ENCODE results near the gene PADI3.

DNA sequence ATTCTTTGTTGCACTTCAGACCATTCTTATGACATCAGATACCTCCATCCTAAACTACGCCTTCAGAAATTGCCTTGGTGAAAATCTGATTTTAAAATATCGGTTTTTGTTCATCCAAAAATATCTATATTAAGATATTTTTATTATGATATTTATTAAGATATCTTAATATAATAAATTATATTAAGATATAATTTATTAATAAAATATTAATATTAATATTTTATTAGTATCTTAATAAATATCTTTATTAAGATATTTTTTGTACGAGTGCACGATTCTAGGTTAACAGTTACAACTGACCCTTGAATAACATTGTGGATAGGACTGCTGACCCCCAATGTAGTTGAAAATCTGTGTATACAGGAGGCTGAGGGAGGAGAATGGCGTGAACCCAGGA lies 80.0 kb downstream of the PADI3 start:
- no peak for TF ChIP-seq CTCF (IDR thresholded peaks at IDR 0.05)
- no peak for TF ChIP-seq POLR2A (IDR thresholded peaks at IDR 0.05)
